GM15510 (cell line): Measurements from ENCODE around the gene GLO1.

Source experiments
- POLR2A ChIP-seq: IDR thresholded peaks from 3 replicates; pipeline ENCODE4 v1.6.1; 2011; ENCODE audit warnings: borderline replicate concordance; ENCODE audit not compliant: insufficient read length; ENCODE audit errors: extremely low read depth

GLO1 gene

DNA sequence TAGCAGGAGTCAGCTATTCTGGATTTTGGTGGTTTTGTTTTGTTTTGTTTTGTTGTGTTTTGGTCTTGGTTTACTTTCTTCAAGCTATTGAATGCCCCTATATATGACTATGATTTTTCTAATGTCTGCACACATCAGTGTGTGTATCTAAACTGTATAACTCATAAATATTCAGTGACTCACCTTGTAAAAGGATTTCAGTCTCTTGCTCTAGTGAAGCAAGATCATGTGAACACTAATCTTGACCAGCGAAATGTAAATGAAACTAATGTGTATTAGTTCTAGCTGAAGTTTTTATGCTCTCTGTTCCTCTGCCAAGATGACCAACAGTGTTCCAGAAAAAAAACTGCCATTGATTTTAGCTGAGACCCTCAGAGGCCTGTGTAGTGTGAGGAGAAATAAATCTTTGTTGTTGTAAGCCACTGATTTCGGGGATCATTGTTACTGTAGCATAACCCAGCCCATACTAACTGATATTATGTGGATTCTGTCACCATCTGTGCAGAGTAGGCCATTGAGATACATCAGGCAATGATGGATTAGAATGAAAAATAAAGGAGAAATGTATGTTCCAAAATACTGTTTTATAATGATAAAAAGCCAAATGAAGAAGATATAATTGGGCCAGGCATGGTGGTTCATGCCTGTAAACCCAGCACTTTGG lies 51.7 kb downstream of the GLO1 start:
- TF ChIP-seq POLR2A, result no peak

GRCh38 chr6:38650207-38650752 lies 52.7 kb downstream of the GLO1 start:
- no peak for TF ChIP-seq POLR2A

GRCh38 chr6:38649744-38650143 lies 53.2 kb downstream of the GLO1 start:
- TF ChIP-seq POLR2A, result no peak

DNA sequence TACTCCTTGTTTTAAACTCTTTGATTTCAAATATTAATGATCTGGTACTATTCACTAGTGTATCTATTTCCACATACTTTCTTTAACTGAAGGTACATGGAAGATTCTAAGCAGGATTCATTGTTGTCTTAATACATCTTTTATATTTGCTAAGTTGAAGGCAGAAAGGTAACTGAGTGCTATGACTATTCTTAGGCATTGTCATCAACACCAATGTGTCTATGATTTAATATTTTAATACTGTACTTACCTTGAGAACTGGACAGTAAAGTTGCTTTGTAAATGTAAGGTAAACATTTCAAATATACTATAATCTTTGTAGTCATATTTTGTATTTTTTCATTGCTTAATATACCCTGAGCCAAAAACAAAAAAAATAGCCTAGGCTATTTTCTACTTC lies 54.3 kb downstream of the GLO1 start:
- TF ChIP-seq POLR2A, result no peak

DNA sequence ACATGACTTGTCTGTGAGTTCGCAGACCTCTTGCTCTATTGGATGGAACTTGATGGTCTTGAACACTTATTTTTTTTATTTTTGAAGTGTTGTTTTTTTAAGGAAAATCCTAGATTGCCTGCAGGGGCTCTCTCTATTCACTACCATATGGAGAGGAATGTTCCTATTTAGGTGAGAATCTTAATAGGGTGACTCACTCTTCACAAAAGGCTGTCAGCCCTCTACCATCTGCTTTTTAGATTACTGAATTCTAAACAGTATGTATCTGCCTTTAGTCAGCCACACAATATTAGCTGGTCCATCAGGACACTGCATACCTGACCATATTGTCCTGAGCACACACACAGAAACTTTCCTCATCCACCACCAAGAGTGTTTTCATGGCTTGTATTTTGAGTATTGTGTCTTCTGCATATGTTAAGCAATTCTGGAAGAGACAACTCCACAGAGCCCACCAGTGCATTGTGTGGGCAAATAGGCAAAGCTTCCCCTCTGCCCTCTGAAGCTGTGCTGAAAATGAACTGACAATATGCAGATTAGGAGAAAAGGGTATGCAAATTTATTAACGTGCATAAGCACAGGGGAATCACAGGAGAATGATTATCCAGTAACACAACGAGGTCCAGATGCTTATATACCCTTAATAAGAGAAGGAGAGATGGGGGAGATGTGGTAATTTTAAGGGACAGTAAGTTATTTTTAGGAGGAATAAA lies 56.6 kb downstream of the GLO1 start:
- no peak for TF ChIP-seq POLR2A

- TF ChIP-seq POLR2A, result no peak
Measured at GRCh38 chr6:38644951-38645350, 58.0 kb downstream of the GLO1 start.

DNA sequence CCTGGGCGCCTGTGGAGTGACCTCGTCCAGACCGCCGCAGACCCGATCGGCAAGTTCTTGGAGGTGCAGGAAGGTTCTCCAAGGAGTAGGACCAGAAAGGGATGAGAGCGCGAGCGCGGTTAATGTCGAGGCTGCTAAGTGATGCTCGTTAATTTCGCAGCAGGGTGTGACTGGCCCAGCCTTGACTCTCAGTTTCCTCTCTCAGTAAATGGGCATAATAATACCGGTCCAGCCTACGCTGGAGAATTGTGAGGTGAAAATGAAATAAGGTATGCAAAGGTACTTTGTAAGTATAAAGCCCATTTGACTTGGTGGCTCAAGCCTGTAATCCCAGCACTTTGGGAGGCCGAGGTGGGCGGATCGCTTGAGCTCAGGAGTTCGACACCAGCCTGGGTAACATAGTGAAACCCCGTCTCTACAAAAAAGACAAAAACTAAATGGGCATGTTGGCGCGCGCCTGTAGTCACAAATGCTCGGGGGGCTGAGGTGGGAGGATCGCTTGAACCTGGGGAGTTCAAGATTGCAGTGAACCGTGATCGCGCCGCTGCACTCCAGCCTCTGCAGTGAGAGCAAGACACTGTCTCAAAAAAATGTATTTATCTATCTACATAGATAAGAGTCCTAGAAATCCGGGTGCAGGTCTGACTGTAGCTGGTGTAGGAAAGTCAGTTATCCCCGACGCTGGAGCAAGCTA lies 62.6 kb downstream of the GLO1 start:
- TF ChIP-seq POLR2A, result no peak

DNA sequence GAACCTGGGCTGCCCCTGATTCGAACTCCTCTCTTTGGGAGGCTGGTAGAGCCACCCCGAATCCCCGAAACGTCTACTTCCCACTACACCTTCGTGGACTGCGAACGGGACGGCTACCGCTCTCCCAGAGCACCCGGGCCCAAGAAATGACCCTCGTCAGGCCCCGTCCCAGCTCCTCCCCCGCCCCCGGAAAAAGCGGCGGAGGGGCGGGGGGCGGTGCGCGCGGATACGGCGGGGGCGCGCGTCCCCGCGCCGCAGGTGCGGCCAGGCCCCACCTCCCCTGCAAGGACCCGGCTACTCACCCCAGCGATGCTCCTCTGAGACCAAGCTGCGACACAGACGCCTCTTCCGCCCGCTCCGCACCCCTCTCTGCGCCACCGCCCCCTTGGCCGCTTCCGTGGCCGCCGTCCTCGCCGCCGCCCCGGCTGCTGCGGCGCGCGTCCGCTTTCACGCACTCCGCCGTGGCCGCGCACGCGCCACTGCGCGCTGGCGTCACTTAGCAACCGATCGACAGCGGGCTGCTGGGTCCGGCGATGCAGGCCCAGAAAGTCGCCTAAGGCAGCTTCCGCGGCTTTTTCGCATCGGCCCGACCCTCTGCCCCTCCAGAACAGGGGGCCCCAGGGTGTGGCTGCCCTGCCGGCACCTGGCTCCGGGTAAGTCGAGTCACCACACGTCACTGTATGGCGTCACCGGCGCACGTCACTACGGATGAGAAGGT lies 63.3 kb downstream of the GLO1 start, which contains the start of gene BTBD9:
Gene BTBD9 (minus strand): TSS at position 432 of the 718 bp plus-strand sequence.
- peak; percentile 72 for TF ChIP-seq POLR2A

DNA sequence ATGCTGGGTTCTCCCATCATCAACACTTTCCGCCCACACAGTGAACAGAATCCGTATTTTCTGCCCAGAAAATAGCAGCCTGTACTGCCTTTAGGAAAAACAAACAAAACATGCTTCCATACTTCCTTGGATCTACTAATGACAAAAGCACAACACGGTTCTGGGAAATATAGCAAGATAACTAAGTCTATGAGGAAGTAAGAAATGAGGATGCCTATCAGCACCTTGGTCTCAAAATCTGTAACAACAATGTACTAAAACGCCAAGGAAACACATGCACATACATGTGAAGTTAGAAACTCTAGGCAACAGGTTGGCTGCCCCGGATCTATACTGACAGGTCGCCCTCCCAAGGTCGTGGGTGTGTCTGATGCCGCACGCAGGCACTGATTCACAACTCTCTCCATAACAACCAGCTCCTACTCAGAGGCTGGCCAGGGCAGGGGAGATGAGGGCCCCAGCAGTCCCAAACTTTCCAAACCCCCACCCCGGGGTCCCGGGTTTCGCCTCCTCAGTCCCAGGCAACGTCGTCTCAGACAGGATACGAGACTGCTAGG lies 63.9 kb downstream of the GLO1 start:
- TF ChIP-seq POLR2A, result no peak

DNA sequence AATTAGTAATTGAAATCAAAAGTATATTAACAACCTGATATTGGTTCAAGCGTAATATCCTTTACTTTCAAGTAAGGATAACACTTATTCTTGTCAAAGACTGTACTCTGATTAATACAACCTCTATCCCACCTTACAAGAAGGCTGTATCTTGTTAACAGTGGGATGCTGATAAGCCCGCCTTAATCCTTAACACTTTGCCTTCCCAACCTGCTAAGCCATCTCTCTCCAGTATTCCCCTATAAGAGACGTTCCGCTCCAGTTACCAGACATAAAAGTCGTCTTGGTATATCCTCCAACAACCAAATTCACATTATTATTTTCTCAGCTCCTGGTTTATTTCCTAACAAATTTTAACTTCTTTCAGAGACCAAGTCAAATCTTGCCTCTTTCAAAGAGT lies 65.2 kb downstream of the GLO1 start:
- TF ChIP-seq POLR2A, result no peak

DNA sequence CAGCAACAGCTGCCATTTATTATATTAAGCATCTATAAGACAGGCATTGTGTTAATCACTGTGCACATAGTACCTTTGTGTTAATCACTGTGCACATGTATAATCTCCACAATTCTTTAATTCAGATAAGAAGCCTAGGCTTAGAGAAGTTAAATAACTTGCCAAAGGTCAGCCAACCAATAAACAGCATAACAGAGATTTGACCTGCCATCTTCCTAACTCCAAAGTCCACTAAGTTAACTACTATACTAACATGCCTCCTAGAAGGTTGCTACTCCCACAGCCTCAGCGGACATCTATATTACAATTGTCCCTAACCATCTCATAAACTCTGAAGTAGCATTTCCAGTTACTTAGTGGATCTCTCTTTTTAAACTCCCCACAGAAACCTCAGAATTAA lies 66.9 kb downstream of the GLO1 start:
- TF ChIP-seq POLR2A, result no peak

GRCh38 chr6:38634518-38634917 lies 68.4 kb downstream of the GLO1 start:
- no peak for TF ChIP-seq POLR2A

DNA sequence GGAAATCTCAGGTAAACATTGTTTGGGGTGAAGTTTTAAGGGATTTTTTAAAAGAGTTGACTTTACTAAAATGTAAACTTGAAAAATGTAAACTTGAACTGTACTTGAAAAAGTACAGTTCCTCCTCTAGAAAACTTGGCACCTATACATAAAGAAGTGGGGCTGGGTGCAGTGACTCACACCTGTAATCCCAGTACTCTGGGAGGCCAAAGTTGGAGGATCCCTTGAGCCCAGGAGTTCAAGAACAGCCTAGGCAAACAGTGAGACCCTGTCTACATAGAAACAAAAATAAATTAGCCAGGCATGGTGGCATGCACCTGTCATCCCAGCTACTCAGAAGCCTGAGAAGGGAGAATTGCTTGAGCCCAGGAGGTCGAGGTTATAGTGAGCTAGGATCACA lies 70.5 kb downstream of the GLO1 start:
- no peak for TF ChIP-seq POLR2A

GRCh38 chr6:38631186-38631783 lies 71.7 kb downstream of the GLO1 start:
- TF ChIP-seq POLR2A, result no peak
